ENCODE data around the gene BCAS3.

The BCAS3 gene

DNA sequence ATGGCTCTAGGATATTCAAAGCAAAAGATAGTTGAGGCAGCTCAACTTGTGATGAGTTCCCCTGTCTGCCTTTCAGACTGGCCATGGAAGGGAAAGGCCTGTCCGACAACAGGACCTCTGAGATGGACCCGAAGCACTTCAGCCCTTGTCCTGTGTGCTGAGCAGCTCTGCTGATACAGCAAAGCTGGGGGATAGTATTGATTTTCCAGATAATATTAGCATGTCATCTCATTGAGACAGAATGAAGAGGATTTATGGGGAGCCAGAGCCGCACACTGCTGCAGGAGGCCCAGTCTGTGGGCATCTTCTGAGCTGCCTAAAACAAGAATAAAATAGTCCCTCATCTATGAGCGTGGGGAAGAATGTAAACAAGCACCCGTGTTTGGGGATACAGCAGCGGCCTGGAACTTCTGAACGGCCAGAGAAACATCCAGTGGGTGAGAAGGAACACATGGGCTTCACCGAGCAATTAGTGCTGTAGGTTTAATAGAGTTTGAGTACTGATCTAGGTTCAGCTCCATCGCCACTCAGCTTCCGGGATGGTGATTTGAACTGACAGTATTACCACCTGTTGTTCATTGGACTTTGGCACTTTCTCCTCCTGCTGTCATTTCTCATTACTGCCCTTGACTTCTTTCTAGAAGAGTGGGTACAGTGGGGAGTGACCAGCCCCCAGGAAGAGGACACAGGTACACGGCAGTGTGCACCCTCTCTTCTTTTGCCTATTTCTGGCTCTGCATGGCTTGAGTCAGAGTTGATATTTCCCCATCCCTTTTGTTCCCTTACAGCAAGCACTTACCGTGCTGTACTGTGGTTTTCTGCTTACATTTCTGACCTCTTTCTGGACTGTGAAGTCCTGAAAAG, 625.5 kb downstream of the BCAS3 start:
- no peak for DNase-seq

DNA sequence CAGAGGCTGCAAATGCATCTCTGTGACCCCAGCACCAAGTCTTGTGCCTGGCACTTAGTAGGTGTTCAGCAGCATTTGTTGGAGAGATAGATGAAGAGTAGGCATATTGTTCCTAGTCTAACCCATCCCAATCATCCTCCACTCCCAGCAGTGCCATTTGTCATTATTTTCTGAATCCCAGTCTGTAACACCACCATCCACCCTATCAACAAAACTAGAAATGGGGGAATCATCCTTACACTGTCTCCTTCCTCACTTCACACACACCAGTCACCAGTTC, 626.1 kb downstream of the BCAS3 start:
- DNase-seq, result no peak

- DNase-seq, result no peak
Observed at GRCh38 chr17:61305024-61305423, 627.4 kb downstream of the BCAS3 start.

DNA sequence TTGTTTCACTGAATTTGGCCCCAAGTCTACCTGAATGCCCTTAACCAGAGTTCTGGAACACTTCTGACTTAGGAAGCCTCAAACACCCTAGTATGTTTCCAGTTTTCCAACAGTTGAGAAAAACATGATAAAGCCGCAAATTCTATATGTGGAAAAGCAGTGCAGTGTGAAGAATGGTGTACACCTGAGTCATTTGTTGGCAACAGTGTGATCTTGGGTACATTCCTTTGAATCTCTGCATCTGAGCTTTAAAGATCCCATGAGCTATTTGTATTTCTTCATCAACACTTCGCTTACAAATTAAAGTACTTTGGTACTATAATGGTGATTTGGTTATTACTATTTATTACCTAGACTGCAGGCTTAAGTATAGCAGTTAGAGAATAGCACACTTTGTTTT, 628.4 kb downstream of the BCAS3 start:
- no peak for DNase-seq

DNA sequence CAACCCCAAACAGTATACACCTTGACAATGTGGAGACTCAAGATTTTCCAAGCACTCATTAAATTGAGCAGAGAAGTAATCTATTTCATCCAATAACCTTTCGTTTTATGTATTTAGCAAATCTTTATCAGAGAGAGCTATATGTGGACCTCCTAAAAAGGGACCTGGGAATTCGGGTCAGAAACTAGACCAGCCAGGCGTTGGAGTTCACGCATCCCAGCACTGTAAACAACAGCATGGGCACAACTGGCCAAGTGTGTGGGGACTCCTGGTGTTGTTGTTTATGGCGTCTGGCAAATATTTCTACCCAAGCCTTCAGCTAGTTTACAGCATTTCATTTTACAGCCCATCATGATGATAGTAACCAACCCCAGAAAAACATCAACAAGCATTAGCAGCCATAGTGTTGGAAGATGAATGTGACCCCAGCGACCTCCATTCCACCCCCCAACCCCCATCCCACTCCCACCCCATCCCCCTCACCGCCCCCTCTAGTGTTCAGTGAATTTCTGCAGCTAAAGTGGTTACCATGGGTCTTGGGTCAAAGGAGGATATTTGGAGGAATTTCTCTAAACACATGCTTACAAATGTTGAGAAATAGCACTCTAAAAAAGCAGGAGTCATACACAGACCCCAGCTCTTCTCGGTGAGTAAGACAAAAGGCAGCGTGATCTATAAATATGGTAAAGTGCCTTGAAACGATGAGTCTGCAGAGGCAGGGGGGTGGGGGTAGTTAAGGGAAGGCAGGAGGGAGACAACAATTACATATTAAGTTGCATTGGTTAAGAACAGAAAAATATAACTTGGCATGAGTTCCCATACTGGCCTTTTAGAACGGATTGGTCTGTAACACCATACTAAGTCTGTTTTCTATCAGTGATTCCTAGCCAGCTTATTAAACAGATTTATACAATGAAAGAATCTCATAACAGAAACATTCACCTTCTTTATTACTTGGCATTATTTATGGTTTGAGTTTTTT, 630.5 kb downstream of the BCAS3 start:
- DNase-seq, result no peak

DNA sequence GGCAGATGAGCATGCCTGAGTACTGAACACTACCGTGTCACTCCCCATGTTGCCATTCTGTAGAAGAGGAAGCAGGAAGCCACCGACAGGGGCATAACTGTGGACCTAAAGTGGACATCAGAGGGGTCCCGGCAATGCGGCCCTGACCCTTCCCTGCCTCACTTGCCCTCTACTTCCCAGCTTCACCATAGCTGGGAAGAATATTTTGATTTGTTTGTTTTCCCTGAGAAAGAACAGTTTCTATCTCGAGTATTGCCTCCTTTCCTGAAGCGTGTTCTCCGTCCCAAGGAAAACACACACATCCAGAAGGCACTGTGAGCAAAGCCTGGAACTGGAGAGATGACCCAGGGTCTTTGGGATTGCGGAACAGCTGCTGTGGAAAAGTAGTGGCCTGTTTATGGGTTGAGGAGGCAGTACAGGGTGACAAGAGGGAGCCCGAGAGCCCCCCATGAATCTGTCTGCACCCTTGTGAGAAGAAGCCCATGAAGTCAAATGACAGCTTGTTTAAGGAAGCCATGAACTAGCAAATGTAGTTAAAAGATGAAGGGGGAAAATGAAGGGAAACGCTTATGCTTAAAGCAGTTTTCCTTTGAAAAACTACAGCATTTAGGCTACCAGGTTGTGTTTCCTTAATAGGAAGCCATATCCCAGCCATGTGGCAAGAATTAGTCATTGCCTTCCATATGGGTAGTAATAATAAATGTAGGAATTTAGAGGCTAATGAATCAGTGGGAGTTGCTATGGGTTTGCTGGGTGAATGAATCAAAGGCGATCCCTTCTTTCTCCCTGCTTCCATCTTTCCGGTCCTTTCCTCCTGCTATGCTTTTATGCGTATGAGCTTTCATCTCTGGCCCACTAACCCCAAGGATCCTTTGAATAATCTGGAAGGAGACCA, 632.0 kb downstream of the BCAS3 start:
- no peak for DNase-seq

DNA sequence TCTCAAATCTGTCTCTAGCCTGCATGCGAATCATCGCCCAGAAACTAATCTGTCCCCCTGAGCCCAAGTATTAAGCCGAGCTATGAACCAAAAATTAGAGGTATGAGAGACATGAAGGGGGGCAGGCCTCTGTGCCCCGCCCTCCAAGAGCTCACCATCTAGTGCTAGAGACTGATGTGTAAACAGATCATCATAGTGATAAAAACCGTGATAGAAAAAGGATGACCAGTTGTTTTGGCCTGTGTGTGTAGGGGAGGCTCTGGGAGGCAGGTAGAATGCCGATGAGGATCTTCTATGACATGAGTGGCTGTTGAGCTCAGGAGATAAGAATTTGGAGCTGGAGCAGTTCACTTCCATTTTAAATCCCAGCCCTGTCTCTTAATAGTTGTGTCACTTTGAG, 632.9 kb downstream of the BCAS3 start:
- DNase-seq, result no peak

GRCh38 chr17:61312406-61313295, 635.0 kb downstream of the BCAS3 start:
- DNase-seq, result no peak

DNA sequence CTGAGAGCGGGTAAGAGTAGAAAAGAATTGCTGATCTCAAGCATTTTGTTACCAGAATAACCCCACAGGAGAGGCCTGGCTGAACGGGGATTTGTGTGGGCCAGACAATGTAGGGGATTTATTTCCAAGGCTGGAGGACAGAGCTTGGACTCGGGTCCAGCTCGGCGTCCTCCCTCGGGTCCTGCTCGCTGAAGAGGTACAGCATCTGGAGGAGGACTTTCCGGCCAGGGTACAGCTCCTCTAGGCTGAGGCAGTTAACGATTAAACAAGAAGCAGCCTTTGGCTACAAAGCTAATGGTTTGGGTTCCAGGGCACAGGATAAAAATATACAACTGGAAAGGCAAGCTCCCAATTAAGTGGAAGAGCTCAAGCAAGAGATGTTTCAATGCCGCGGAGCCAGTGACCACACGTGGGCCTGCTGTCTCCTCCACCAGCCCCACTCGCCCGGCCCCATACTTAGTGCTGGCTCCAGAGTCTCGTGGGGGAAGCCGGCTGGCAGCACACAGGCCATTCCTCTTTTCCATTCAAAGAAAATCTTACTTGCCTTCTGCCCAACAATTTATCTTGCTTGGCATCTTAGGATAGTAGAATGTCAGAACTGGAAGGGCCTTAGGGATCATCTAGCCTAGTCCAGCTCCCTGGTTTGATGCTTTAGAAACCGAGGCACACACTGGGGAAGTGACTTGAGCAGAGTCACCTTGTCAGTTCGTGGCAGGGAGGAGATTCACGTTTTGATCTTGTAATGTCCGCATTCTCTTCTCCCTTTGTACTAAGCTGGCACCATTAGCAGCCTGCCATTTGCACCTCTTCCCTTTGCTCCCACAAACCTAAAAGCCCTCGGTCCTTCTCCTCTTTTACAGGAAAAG, 636.0 kb downstream of the BCAS3 start:
- DNase-seq, result no peak

DNA sequence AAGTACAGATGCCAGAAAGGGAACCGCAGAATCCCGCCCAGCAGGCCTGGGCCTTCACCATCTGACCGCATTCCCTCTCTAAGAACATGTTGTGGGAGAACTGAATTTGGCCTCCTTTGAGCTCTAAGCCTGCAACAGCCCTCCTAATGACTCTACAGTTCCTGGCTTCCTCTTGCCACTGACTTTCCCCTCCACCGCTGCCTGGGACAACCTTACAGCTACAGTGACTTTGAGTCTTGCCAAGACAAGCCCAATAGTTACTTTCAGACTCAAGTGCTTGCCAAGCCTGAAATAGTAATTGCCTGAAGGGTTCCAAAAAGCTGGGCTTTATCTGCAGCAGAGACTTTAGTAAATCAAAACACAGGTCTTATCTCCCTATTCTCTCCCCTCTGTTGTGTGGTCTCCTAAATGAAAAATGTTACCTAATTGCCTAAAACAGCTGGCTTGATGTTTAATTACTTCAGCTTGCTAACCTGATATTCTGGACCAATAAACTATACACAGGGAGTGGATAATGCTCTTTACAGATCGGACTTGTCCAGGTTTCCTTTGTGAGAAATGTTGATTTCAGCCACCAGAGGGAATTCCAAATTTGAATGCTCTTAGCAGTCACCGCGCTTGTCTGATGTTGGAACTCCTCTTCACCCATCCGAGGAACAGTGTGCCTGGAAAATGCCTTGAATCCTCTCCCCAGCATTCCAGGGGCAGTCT, 636.9 kb downstream of the BCAS3 start:
- no peak for DNase-seq

DNA sequence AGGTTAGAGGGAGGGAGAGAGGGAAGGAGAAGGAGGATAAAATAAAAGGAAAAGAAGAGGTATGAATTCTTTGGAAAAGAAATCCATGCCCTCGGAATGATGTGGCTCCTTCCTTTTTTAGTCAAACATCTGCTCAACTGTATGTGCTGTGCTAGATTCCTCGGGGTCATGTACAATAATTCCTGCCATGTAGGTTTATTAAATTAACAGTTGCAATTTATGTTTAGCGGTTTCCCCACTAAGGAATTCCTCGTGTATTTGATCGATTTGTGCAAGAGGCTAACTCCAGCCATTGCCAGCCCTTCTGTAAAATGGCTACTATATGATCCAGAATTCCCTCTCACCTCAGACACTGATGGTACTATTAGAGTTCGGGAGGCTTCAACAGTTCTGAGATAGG, 639.0 kb downstream of the BCAS3 start:
- no peak for DNase-seq

GRCh38 chr17:61317779-61318178, 640.1 kb downstream of the BCAS3 start:
- no peak for DNase-seq

DNA sequence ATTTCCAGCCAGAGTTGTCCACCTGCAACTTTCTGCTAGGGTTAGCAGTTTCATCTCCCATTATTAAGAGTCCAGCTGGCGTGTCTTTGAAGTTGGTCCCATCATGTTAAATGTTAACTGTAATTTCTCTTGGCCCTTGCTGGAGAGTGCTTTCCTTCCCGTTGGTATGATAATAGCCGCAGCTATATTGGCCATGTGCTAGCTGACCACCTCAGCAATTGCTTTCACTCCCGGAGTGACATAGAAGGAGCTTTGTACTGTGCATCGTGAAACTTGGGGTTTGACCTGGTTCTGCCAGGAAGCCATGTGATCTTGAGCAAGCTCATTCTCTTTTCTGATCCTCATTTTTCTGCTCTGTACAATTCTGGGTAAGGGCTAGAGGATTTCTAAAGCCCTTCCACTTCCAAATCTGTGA, 641.0 kb downstream of the BCAS3 start:
- DNase-seq, result no peak

DNA sequence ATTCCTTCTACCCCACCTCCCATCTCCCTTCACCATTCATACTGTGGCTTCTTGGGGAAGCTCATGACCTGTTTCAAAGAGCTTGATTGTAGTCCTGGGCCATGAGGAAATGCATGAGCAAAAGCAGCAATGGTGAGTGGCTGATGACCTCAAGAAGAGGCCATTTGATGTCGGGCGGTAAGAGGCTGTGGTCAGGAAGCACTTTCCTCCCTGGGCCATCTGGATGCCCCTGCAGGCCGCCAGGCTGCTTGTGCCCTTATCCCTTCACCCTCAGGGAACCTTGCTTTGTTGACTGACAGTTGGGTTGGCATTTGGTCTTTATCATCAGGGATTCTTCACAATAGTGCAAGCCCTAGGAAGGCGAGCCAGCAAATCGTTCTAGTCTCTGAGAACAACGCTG, 643.7 kb downstream of the BCAS3 start:
- DNase-seq, result no peak

DNA sequence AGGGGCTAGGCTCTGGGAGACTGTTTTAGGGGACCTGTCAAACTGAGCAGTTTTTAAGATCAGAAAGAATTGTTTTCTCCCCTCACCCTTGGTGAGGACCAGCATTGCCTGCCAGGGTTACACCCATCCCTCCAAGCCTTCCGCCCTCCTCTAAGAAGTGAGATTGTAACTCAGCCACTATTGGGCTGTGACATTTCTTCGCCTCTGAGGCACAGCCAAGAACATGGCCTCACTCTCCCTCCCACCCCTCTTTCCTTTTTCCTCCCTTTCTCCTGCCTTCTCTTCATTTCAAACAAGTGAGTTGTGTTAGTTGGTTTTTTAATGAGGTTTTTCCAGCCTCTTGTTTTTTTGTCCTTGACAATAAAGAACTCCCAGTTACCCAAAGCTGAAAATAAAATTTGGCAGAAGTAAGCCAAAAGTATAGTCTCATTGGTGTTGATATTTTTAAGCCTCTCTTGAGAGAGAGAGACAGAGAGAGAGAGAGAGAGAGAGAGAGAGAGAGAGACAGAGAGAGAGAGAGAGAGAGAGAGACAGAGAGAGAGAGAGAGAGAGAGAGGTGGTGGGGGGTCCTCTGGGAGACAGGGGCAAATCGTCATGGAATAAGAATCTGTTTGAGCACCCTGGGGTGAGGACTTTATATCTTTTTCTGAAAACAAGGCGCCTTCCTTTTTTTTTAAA, 644.8 kb downstream of the BCAS3 start:
- no peak for DNase-seq

DNA sequence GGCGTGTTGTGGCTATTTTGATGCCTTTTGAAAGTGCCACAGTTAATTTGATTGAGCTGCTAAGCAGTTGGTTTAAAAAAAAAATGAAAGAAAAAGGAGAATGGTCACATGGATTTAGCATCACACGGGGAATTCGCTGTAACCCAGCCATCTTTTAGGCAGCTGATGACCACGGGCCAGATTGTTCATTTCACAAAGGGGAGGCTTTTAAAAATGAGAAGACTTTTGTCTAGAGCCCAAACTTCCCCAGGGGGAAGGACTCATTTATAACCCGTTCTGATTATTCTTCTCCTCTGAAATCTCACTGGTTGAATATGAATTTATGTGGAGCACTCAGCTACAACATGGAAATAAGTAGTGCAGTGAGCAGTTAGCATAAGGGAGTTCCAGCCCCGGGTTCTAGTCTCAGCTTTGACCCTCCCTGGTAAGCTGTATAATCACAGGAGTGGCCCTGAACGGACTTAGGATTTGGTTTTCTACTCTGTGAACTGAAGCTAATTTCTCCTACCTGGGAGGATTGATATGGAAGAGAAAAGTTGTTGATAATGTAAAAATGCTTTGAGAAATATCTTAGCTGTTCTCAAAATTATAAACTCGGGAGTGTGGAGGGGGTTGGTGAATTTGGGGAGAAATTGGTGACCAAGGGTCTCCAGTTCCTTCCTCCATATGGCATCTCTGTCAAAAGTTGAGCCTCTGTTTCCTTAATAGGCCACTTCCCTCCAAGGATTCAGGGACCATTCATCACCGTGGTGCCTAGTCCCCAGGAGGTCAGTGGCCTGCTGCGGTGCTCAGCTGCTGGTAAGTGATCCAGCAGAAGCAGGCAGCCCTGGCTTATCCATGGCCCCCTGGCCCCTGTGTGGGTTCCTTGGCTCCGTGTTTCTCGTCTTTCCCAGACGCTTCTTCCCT, 645.6 kb downstream of the BCAS3 start:
- DNase-seq, result no peak

GRCh38 chr17:61323909-61324868, 646.5 kb downstream of the BCAS3 start:
- no peak for DNase-seq
